GM23248 (cell line): ENCODE data around the gene KCNQ2.

Experiments
- EZH2 ChIP-seq: fragments of 200-600 bp; sonication (generic); IDR thresholded peaks from 2 replicates; pipeline ENCODE4 v1.6.1; 2018; ENCODE audit warnings: antibody characterized with exemption, mild to moderate bottlenecking; ENCODE audit not compliant: insufficient read depth, poor library complexity, severe bottlenecking
- EZH2phosphoT487 ChIP-seq: fragments of 200-600 bp; sonication (generic); IDR thresholded peaks from 2 replicates; pipeline ENCODE4 v1.6.1; 2018; ENCODE audit warnings: antibody characterized with exemption, moderate library complexity, mild to moderate bottlenecking, low read depth; ENCODE audit not compliant: insufficient read depth

DNA sequence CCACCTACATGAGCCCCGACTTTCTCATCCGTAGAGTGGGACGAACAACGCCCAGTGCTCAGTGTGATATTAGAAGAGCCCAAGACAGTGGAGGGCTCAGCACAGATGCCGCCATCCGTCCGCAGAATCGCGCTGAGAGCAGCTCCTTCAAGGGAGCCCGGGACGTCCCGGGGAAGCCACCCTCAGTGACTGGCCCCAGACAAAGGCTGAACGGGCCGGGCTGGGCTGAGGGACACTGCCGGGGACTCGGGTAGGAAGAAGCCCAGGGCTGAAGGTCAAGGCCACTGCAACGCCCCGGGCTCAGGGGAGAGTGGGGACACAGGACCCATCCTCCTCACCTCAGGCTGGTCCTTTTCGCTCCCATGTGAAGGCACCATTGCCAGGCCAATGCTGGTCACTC is 98.5 kb downstream of the KCNQ2 start:
- TF ChIP-seq EZH2 (no peak), EZH2phosphoT487 (no peak)
